HCT116 (cell line): ENCODE results near the gene SUPT4H1. TPM values are rescaled to one million over a fixed set of nuclear protein-coding genes. Genes with fewer than 3 reads are reported as not detected.

Experiments used
- CBX3 ChIP-seq: IDR thresholded peaks from 2 replicates; pipeline ENCODE4 v1.6.1; 2012; ENCODE audit warnings: low read depth
- CTCF ChIP-seq, 3 experiments: fragments of 200-600 bp in 1 of 3; sonication (generic) in 1 of 3; IDR thresholded peaks in 2 of 3; conservative IDR thresholded peaks in 1 of 3; 2 replicates each; pipeline ENCODE4 v1.5.1; 2012 to 2017; ENCODE audit warnings: low read depth in 2 of 3, low read length in 2 of 3, antibody characterized with exemption in 1 of 3, borderline replicate concordance in 1 of 3, control low read depth in 1 of 3, mild to moderate bottlenecking in 1 of 3, mixed read lengths in 1 of 3, mixed run types in 1 of 3, moderate library complexity in 1 of 3; ENCODE audit not compliant: insufficient read depth in 1 of 3
- ELF1 ChIP-seq: IDR thresholded peaks from 2 replicates; pipeline ENCODE4 v1.6.1; 2012; ENCODE audit warnings: low read depth, borderline replicate concordance
- EZH2phosphoT487 ChIP-seq: fragments of 200-600 bp; IDR thresholded peaks from 2 replicates; pipeline ENCODE4 v1.6.1; 2018; ENCODE audit warnings: antibody characterized with exemption, borderline replicate concordance
- JUND ChIP-seq: IDR thresholded peaks from 2 replicates; pipeline ENCODE4 v1.6.1; 2012
- MAX ChIP-seq: IDR thresholded peaks from 2 replicates; pipeline ENCODE4 v1.6.1; 2012
- POLR2A ChIP-seq: IDR thresholded peaks from 2 replicates; pipeline ENCODE4 v1.7.0; 2011; ENCODE audit warnings: borderline replicate concordance; ENCODE audit not compliant: insufficient read depth, insufficient read length; ENCODE audit errors: extremely low read depth
- POLR2AphosphoS5 ChIP-seq: IDR thresholded peaks from 2 replicates; pipeline ENCODE4 v1.6.1; 2011; ENCODE audit warnings: mild to moderate bottlenecking, low read depth, low read length, moderate library complexity
- SIN3A ChIP-seq: IDR thresholded peaks from 2 replicates; pipeline ENCODE4 v1.6.1; 2012; ENCODE audit warnings: low read depth
- SRF ChIP-seq: IDR thresholded peaks from 2 replicates; pipeline ENCODE4 v1.6.1; 2012; ENCODE audit warnings: low read depth
- TCF7L2 ChIP-seq: IDR thresholded peaks from 2 replicates; pipeline ENCODE4 v1.7.0; 2011; ENCODE audit warnings: borderline replicate concordance, inconsistent platforms; ENCODE audit not compliant: insufficient read depth, insufficient read length; ENCODE audit errors: extremely low read depth
- YY1 ChIP-seq: IDR thresholded peaks from 2 replicates; pipeline ENCODE4 v1.6.1; 2011; ENCODE audit warnings: low read length, low read depth, moderate library complexity, mild to moderate bottlenecking; ENCODE audit not compliant: insufficient replicate concordance; ENCODE audit errors: extremely low read depth
- total RNA-seq: library from RNA; stranded (reverse); gene quantifications from one replicate; pipeline ENCODE4 v1.2.1, GENCODE V29; 2021; ENCODE audit not compliant: unreplicated experiment

The SUPT4H1 gene
- total RNA-seq, 1 experiment from 2014 or later, result 118 TPM

GRCh38 chr17:58382108-58382871, 30.3 kb upstream of the SUPT4H1 start (continued):
- no peak for TF ChIP-seq CTCF (IDR thresholded peaks at IDR 0.05 in 2 of 3, conservative IDR thresholded peaks at IDR 0.05 in 1 of 3; ENCODE audit: borderline replicate concordance in 1 of 3, insufficient read depth in 1 of 3, low read depth in 2 of 3, low read length in 2 of 3)
- TF ChIP-seq SRF, result no peak
- no peak for TF ChIP-seq JUND
- no peak for TF ChIP-seq ELF1
- no peak for TF ChIP-seq YY1
- no peak for TF ChIP-seq POLR2AphosphoS5
- no peak for TF ChIP-seq TCF7L2
- no peak for TF ChIP-seq POLR2A
- no peak for TF ChIP-seq MAX
- TF ChIP-seq EZH2phosphoT487, result no peak
- TF ChIP-seq SIN3A, result no peak
- no peak for TF ChIP-seq CBX3
- TF ChIP-seq, all 23 proteins: peak for 0
